ENCODE data around the gene OR2H1.

Gene OR2H1

DNA sequence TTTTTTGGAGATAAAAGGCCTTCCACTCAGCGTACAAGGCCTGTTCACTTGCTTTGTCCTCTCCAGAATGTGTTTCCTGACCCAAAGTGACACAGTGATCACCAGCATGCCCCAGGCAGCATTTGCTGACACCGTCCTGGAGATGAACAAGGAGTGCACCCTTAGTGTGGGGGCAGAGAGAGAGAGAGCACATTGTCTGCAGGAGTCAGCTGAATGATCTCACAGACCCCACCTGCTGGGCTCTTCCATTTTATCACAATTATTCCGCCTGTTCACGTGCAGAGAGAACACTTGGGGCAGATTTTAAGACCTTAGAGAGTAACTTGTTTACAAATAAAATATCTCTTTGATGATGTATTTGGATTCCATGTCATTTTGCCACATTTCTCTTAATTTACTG is 53.2 kb downstream of the OR2H1 start:
- DNase-seq (ENCODE audit: low read depth, low spot score) = no peak

DNA sequence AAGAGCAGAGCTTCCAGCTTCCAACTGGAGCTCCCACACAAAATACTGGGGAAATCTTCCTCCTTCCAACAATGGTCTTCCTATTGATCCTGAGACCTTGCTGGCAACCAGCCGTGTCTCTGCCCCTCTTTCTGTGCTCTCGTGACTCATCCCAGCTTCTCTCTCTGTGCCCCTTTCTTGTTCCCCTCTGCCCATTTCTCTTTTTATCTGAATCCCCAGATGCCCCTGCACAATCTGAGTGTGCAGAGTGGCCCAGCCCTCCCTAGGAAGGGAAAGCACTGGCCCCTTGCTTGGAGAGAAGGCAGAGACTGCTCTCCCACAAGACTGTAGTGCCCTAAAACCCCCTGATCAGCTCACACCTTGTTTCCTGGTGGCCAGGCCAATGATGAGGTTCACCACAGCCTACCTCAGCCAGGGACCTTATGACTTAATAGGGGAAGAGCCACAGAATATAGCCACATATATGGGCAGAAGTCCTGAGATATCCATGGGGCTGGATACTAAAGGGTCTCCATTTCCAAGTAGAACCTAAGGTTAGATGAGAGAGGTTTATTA is 53.9 kb downstream of the OR2H1 start:
- no peak for DNase-seq (ENCODE audit: low read depth, low spot score)

Data from iPS DF 19.7 (cell line).